ENCODE data around the gene INHBA.

GRCh38 chr7:41699516-41699915 lies 3.4 kb downstream of the INHBA start:
- no peak for TF ChIP-seq CTCF (IDR thresholded peaks at IDR 0.05)
- TF ChIP-seq POLR2A (IDR thresholded peaks at IDR 0.05): no peak
